ENCODE measurements around the gene DUSP19.

The DUSP19 gene

GRCh38 chr2:183068561-183068960, 10.0 kb upstream of the DUSP19 start:
- no peak for DNase-seq

- DNase-seq, result no peak
Measured at GRCh38 chr2:183069174-183069573, 9.4 kb upstream of the DUSP19 start.

- no peak for DNase-seq
Measured at GRCh38 chr2:183070942-183071844, 7.4 kb upstream of the DUSP19 start.

- DNase-seq, result no peak
Measured at GRCh38 chr2:183072177-183072576, 6.4 kb upstream of the DUSP19 start.

- no peak for DNase-seq
Measured at GRCh38 chr2:183078163-183078463, 434 bp upstream of the DUSP19 start.

- DNase-seq, result peak in 1 of 5 experiments; percentile 26
Measured at GRCh38 chr2:183079139-183079775, 710 bp downstream of the DUSP19 start.

GRCh38 chr2:183081911-183082310, 3.4 kb downstream of the DUSP19 start:
- no peak for DNase-seq

- peak in 1 of 5 experiments; percentile 50 for DNase-seq
Measured at GRCh38 chr2:183088061-183088460, 9.5 kb downstream of the DUSP19 start.

GRCh38 chr2:183089192-183089851, 10.8 kb downstream of the DUSP19 start:
- no peak for DNase-seq

GRCh38 chr2:183091318-183091953, 12.9 kb downstream of the DUSP19 start:
- no peak for DNase-seq

- DNase-seq, result no peak
Measured at GRCh38 chr2:183091954-183092345, 13.4 kb downstream of the DUSP19 start.

GRCh38 chr2:183093857-183094657, 15.5 kb downstream of the DUSP19 start:
- DNase-seq, result peak in 1 of 5 experiments; percentile 32

GRCh38 chr2:183105402-183106134, 27.0 kb downstream of the DUSP19 start:
- no peak for DNase-seq

- no peak for DNase-seq
Measured at GRCh38 chr2:183112577-183112976, 34.0 kb downstream of the DUSP19 start.

GRCh38 chr2:183113630-183114029, 35.1 kb downstream of the DUSP19 start:
- DNase-seq, result no peak

- DNase-seq, result no peak
Measured at GRCh38 chr2:183117226-183117625, 38.7 kb downstream of the DUSP19 start.

- peak in 1 of 5 experiments; percentile 24 for DNase-seq
Measured at GRCh38 chr2:183123117-183123958, 44.8 kb downstream of the DUSP19 start.

GRCh38 chr2:183123959-183124221, 45.3 kb downstream of the DUSP19 start:
- no peak for DNase-seq

GRCh38 chr2:183124222-183124956, 45.8 kb downstream of the DUSP19 start, which contains the start of gene NUP35:
TSS of gene NUP35 (plus strand) at chr2:183124443. CDS start at chr2:183124458, 15 bp downstream.
- DNase-seq, result peak; percentile 58 to 91 (median 72)

- no peak for DNase-seq
Measured at GRCh38 chr2:183124957-183125255, 46.4 kb downstream of the DUSP19 start.

Data from T-helper 2 cell (primary cell).